Mesothelial cell of epicardium (in vitro differentiated cells): Measurements from ENCODE around the gene THADA. TPM values are rescaled to one million over a fixed set of nuclear protein-coding genes. Genes with fewer than 3 reads are reported as not detected.

Experiments
- total RNA-seq: library from RNA; stranded (reverse); gene quantifications from 3 replicates; pipeline ENCODE4 v1.2.1, GENCODE V29; 2021

Gene THADA
- total RNA-seq, 1 donor from 2014 or later = 33.6 TPM

Other genes with a start within 250 kb of the THADA start
- 11.3 to 12.0 TPM (median 11.8 TPM) in 3 replicates for gene PLEKHH2, start 41.2 kb upstream of the THADA start, total RNA-seq
- 0.29 to 0.38 TPM (median 0.38 TPM) in 3 replicates for gene C1GALT1C1L, start 80.4 kb upstream of the THADA start, total RNA-seq
- gene DYNC2LI1, start 178.0 kb upstream of the THADA start, total RNA-seq = 29.2 to 31.0 TPM (median 30.7 TPM) in 3 replicates
- gene ABCG5, start 242.8 kb upstream of the THADA start, total RNA-seq = not detected in 3 replicates
- not detected in 3 replicates for gene ABCG8, start 242.9 kb upstream of the THADA start, total RNA-seq